Measurements from ENCODE around the gene EDNRA. TPM values are rescaled to one million over a fixed set of nuclear protein-coding genes. Genes with fewer than 3 reads are reported as not detected.

EDNRA gene
- polyA plus RNA-seq, 1 donor, result 15.0 TPM

Other genes starting within 250 kb of the EDNRA start
- 30.2 TPM for gene TMEM184C, start 136.3 kb downstream of the EDNRA start, polyA plus RNA-seq
- gene PRMT9, start 203.1 kb downstream of the EDNRA start, polyA plus RNA-seq, result 12.1 TPM

Measured in large intestine (tissue), 1 donor.